ENCODE results near the gene PGRMC2. TPM values are rescaled to one million over a fixed set of nuclear protein-coding genes. Genes with fewer than 3 reads are reported as not detected.

PGRMC2 gene
- total RNA-seq, 3 donors from 2014 or later, result 31.3 to 35.5 (median 32.9) TPM

- no peaks in the 10 kb centered on the region for H3K9me3 Mint-ChIP-seq
These were observed 52.8 kb downstream of the PGRMC2 start for GRCh38 chr4:128234836-128235235.

GRCh38 chr4:128232719-128233118, 54.9 kb downstream of the PGRMC2 start:
- DNase-seq (no peak), ATAC-seq (no peak)
- H3K4me1 Mint-ChIP-seq (ENCODE audit: low read depth), result no peaks in the 10 kb centered on the region
- H3K27me3 Mint-ChIP-seq (ENCODE audit: low read depth), result no peaks in the 10 kb centered on the region
- H3K4me3 Mint-ChIP-seq, result no peak overlapping the region
- no peaks in the 10 kb centered on the region for H3K9me3 Mint-ChIP-seq
- H3K36me3 Mint-ChIP-seq (ENCODE audit: insufficient read depth), result no peaks in the 10 kb centered on the region

More at GRCh38 chr4:128234836-128235235, 52.8 kb downstream of the PGRMC2 start:
- no peak for ATAC-seq
- Mint-ChIP-seq H3K27me3 (ENCODE audit: low read depth) (no peaks in the 10 kb centered on the region), H3K36me3 (ENCODE audit: insufficient read depth) (no peaks in the 10 kb centered on the region), H3K4me3 (no peak overlapping the region), H3K4me1 (ENCODE audit: low read depth) (no peaks in the 10 kb centered on the region)
- DNase-seq, result no peak

- no peaks in the 10 kb centered on the region for H3K27me3 Mint-ChIP-seq (ENCODE audit: low read depth)
- no peaks in the 10 kb centered on the region for H3K4me1 Mint-ChIP-seq (ENCODE audit: low read depth)
- H3K4me3 Mint-ChIP-seq, result no peak overlapping the region
- H3K36me3 Mint-ChIP-seq (ENCODE audit: insufficient read depth), result no peaks in the 10 kb centered on the region
- no peak for DNase-seq
- no peak for ATAC-seq
- no peaks in the 10 kb centered on the region for H3K9me3 Mint-ChIP-seq
These were observed 58.5 kb downstream of the PGRMC2 start for GRCh38 chr4:128228845-128229795.

- DNase-seq, result no peak
- no peak for ATAC-seq
- Mint-ChIP-seq H3K9me3 (no peaks in the 10 kb centered on the region), H3K4me1 (ENCODE audit: low read depth) (no peaks in the 10 kb centered on the region), H3K36me3 (ENCODE audit: insufficient read depth) (no peaks in the 10 kb centered on the region), H3K27me3 (ENCODE audit: low read depth) (no peaks in the 10 kb centered on the region), H3K4me3 (no peak overlapping the region)
These were observed 59.5 kb downstream of the PGRMC2 start for GRCh38 chr4:128227991-128228571.

- no peak for ATAC-seq
- Mint-ChIP-seq H3K9me3 (no peaks in the 10 kb centered on the region), H3K4me1 (ENCODE audit: low read depth) (no peaks in the 10 kb centered on the region), H3K4me3 (no peak overlapping the region), H3K27me3 (ENCODE audit: low read depth) (no peaks in the 10 kb centered on the region), H3K36me3 (ENCODE audit: insufficient read depth) (no peaks in the 10 kb centered on the region)
- DNase-seq, result no peak
These were observed 62.5 kb downstream of the PGRMC2 start for GRCh38 chr4:128225148-128225547.

GRCh38 chr4:128221586-128221985, 66.0 kb downstream of the PGRMC2 start:
- Mint-ChIP-seq H3K4me3 (no peak overlapping the region), H3K27me3 (ENCODE audit: low read depth) (no peaks in the 10 kb centered on the region), H3K36me3 (ENCODE audit: insufficient read depth) (no peaks in the 10 kb centered on the region), H3K9me3 (no peaks in the 10 kb centered on the region), H3K4me1 (ENCODE audit: low read depth) (no peaks in the 10 kb centered on the region)
- DNase-seq (no peak), ATAC-seq (no peak)

- Mint-ChIP-seq H3K9me3 (no peaks in the 10 kb centered on the region), H3K36me3 (ENCODE audit: insufficient read depth) (no peaks in the 10 kb centered on the region), H3K4me3 (no peak overlapping the region), H3K4me1 (ENCODE audit: low read depth) (no peaks in the 10 kb centered on the region), H3K27me3 (ENCODE audit: low read depth) (no peaks in the 10 kb centered on the region)
- ATAC-seq (no peak), DNase-seq (no peak)
These were observed 67.1 kb downstream of the PGRMC2 start for GRCh38 chr4:128220286-128221235.

Other genes starting within 250 kb of the PGRMC2 start
- gene LARP1B, start 226.5 kb downstream of the PGRMC2 start, total RNA-seq, result 10 to 100 TPM; 26.3 to 29.6 (median 29.4) TPM